Activated B cell treated with CpG ODN at 0.5 μM for 24 hours (primary cell): ENCODE measurements around the gene EEF2K. TPM values are rescaled to one million over a fixed set of nuclear protein-coding genes. Genes with fewer than 3 reads are reported as not detected.
A peak's percentile ranks its signal among the peaks of the same experiment; 100 is the strongest.

Experiments
- ATAC-seq: fragments of 200-7000 bp; cut with Tn5 transposase; one replicate; pipeline ENCODE4 v1.10.0; 2021; ENCODE audit warnings: low read depth, mild to moderate bottlenecking, moderate library complexity
- CTCF ChIA-PET: fragments of 350-600 bp; sonication (Branson Sonifier 250); formaldehyde crosslinking; loops from one replicate; lab custom pipeline; 2021; ENCODE audit warnings: antibody characterized with exemption; lab: Charles Lee
- POLR2A ChIA-PET: fragments of 350-600 bp; sonication (Branson Sonifier 250); formaldehyde crosslinking; loops from one replicate; lab custom pipeline; 2021; ENCODE audit warnings: antibody characterized with exemption; lab: Charles Lee
- DNase-seq: peaks from one replicate; pipeline ENCODE4 v3.0.0; 2022
- H3K27ac Mint-ChIP-seq: one replicate; pipeline ENCODE4 v1.8.0; 2020; ENCODE audit warnings: mixed read lengths
- H3K27me3 Mint-ChIP-seq: one replicate; pipeline ENCODE4 v1.8.0; 2021; ENCODE audit warnings: mixed read lengths
- H3K36me3 Mint-ChIP-seq: one replicate; pipeline ENCODE4 v1.8.0; 2021; ENCODE audit warnings: low read depth, mixed read lengths
- H3K4me1 Mint-ChIP-seq: one replicate; pipeline ENCODE4 v1.8.0; 2021; ENCODE audit warnings: mixed read lengths
- H3K4me3 Mint-ChIP-seq: one replicate; pipeline ENCODE4 v1.8.0; 2020; ENCODE audit warnings: mild to moderate bottlenecking, mixed read lengths
- H3K9me3 Mint-ChIP-seq: one replicate; pipeline ENCODE4 v1.8.0; 2020; ENCODE audit warnings: mixed read lengths
- intact Hi-C: fragments of 100-400 bp; cut with micrococcal nuclease; formaldehyde crosslinking; loops from one replicate; pipeline ENCODE4 v1.15.1; 2024
- total RNA-seq: library from RNA; stranded (reverse); gene quantifications from 2 replicates; pipeline ENCODE4 v1.2.3, GENCODE V29; 2022
- TF ChIP-seq, protein P1 (sequence below): fragments of 200-600 bp; IDR thresholded peaks from one replicate; pipeline ENCODE4 v1.8.0; 2022; ENCODE audit warnings: antibody characterized with exemption, mild to moderate bottlenecking

The EEF2K gene
- 26.5 and 29.7 TPM in 2 replicates for total RNA-seq

DNA sequence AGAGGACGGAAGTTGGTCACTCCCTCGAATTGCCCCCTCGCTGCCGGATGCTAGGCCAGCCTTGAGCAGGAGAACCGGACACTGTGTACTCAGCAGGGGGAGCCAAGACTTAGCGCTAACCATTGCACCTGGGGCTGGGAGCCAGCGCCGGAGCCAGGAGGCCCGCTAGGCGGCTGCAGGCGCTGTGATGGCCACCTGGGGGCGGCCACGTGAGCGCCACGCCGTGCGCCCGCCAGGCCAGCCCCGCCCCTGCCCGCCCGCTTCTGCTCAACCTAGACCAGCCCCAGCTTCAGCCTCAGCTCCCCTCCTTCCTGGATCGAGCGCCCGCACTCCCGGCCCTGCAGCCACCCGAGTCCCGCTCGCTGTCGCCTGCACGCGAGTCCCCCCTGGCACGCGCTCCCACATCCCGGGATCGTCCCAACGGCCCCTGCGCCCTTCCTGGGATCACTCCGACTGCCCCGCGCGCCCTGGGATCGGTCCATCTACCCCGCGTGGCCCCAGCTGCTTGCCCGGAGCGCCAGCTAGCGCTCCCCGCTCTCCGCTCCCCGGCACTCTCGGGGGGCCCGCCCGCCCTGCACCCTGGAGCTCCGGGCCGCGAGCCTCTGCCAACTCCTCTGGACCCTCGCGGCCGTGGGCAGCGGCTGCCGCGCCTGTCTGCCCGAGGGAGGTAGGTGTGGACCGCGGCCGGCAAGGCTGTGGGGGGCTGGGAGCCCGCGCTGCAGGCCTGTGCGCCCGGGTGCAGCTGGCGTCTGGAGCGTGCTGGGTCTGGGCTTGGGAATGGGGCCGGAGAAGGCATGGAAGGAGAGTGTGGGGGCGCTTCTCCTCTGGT, at the start of gene EEF2K:
Gene EEF2K, plus strand, starts transcription at position 266 of the 829 bp plus-strand sequence. CDS start 19,452 bp downstream, outside the sequence.
- Mint-ChIP-seq H3K36me3 (peaks cover 7% of the 10 kb centered on the region), H3K27ac (peak within 1 kb of the TSS; percentile 77), H3K27me3 (no peaks in the 10 kb centered on the region), H3K9me3 (no peaks in the 10 kb centered on the region), H3K4me1 (peaks cover 38% of the 10 kb centered on the region), H3K4me3 (peak within 1 kb of the TSS; percentile 89)
- peak; percentile 75 for DNase-seq
- ATAC-seq: peak; percentile 80
- ChIA-PET POLR2A (interaction anchor here (0.6 to 7.1 kb wide), 7 partner anchors 10 to 252 kb away, joined by 3 to 154 read pairs (median 8); partner anchors contain the start of genes MOSMO, POLR3E and UQCRC2), CTCF (interaction anchor here (1.0 to 3.7 kb wide), 10 partner anchors 11 to 255 kb away, joined by 3 to 24 read pairs (median 6); no protein-coding TSS in a partner anchor)
- TF ChIP-seq, protein P1, sequence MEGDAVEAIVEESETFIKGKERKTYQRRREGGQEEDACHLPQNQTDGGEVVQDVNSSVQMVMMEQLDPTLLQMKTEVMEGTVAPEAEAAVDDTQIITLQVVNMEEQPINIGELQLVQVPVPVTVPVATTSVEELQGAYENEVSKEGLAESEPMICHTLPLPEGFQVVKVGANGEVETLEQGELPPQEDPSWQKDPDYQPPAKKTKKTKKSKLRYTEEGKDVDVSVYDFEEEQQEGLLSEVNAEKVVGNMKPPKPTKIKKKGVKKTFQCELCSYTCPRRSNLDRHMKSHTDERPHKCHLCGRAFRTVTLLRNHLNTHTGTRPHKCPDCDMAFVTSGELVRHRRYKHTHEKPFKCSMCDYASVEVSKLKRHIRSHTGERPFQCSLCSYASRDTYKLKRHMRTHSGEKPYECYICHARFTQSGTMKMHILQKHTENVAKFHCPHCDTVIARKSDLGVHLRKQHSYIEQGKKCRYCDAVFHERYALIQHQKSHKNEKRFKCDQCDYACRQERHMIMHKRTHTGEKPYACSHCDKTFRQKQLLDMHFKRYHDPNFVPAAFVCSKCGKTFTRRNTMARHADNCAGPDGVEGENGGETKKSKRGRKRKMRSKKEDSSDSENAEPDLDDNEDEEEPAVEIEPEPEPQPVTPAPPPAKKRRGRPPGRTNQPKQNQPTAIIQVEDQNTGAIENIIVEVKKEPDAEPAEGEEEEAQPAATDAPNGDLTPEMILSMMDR: peak; percentile 39
- intact Hi-C loops: loop anchor here (1.0 to 5.0 kb wide), 6 partner anchors 10 to 166 kb away; partner anchors contain the start of genes CDR2 and POLR3E

DNA sequence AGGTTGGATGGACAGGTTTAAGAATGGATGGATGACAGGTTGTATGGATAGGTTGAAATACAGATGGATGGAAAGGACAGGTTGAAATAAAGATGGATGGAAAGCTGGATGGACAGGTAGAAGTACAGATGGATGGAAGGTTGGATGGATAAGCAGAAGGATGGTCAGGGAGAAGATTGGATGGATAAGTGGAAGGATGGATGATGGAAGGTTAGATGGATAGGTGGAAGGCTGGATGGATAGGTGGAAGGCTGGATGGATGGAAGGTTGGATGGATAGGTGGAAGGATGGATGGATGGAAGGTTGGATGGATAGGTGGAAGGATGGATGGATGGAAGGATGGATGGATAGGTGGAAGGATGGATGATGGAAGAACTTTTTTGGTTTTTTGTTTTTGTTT, 44.7 kb upstream of the EEF2K start:
- TF ChIP-seq, protein P1: no peak
- H3K9me3 Mint-ChIP-seq: no peaks in the 10 kb centered on the region

DNA sequence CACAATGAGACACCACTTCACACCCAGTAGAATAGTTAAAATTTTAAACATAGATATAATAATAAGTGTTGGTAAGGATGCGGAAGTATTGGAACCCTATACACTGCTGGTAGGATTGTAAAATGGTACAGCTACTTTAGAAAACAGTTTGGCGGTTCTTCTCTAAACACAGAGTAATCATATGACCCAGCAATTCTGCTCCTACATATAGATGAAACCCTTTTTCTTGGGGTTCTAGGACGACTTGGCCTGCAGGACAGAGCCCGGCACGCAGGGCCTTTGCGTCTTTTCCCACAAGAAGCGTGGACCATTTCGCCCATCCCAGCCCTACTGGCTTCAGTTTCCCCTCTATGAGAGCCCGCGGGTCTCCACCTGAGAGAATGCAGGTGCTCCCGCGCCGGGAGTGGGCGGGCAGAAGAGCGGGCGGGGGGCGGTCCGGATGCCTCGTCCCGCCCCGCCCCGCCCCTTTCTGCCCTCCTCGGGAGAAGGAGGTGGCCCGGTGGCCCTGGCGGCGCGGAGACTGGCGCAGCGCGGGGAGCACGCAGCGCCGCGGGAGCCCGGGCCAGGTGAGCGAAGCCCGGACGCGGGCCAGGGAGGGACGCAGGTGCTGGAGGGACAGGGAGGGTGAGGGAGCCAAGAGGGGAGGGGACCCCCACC, 44.0 kb upstream of the EEF2K start, which contains the start of gene SDR42E2:
Gene SDR42E2, plus strand, starts transcription at position 508 of the 657 bp plus-strand sequence. CDS start 3,077 bp downstream, outside the sequence.
- Mint-ChIP-seq H3K4me1 (peaks cover 4% of the 10 kb centered on the region), H3K36me3 (no peaks in the 10 kb centered on the region), H3K9me3 (no peaks in the 10 kb centered on the region), H3K27ac (no peak within 1 kb of the TSS), H3K4me3 (no peak within 1 kb of the TSS), H3K27me3 (peaks cover 24% of the 10 kb centered on the region)
- peak; percentile 31 for ATAC-seq
- intact Hi-C loops: no loop called here
- TF ChIP-seq, protein P1: no peak
- CTCF ChIA-PET: no interaction called here
- POLR2A ChIA-PET: no interaction called here
- DNase-seq: no peak

More for the DNA sequence above, 44.7 kb upstream of the EEF2K start:
- CTCF ChIA-PET: no interaction called here
- Mint-ChIP-seq H3K27ac (no peak overlapping the region), H3K4me3 (no peak overlapping the region), H3K27me3 (peaks cover 24% of the 10 kb centered on the region), H3K4me1 (peaks cover 4% of the 10 kb centered on the region), H3K36me3 (no peaks in the 10 kb centered on the region)
- ATAC-seq (no peak), DNase-seq (no peak)
- POLR2A ChIA-PET: no interaction called here
- intact Hi-C loops: no loop called here

DNA sequence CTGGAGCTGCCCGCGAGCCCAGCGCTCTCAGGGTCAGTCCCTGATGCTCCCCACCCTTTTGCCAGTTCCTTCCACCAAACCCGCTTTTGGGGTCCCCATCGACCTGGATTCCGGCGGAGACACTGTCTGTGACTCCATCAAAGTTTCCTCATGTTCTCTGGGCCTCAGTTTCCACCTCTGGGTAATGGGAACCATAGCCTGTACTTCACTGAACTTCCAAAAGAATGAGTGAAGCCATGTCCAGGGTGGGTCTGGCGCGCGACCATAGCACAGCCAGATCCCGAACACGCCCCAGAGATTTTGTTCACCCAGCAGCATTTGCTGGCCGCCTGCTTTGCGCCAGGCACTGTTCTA, 43.4 kb upstream of the EEF2K start:
- intact Hi-C loops: no loop called here
- no peak for ATAC-seq
- no peak for DNase-seq
- ChIA-PET POLR2A (no interaction called here), CTCF (no interaction called here)
- Mint-ChIP-seq H3K27me3 (peaks cover 24% of the 10 kb centered on the region), H3K4me1 (peaks cover 4% of the 10 kb centered on the region), H3K4me3 (no peak overlapping the region), H3K27ac (no peak overlapping the region), H3K36me3 (no peaks in the 10 kb centered on the region), H3K9me3 (no peaks in the 10 kb centered on the region)
- TF ChIP-seq, protein P1: no peak

DNA sequence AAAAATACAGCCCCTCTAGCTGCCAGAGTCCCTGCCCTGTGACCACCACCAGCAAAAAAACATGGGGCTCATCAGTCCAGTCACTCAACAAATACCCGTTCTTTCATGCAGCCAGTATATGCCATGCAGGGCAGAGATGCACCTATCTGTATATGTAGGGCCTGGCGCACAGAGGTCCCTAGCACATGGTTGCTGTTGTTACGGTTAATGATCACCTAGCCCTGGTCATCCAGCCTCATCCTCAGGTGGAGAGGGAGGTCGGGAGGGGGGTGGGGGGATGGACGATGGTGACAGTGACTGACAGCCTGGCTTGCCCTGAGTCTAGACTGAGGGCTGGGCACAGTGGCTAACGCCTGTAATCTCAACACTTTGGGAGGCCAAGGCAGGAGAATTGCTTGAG, 42.3 kb upstream of the EEF2K start:
- no peaks in the 10 kb centered on the region for H3K9me3 Mint-ChIP-seq
- no peaks in the 10 kb centered on the region for H3K36me3 Mint-ChIP-seq
- H3K4me3 Mint-ChIP-seq: no peak overlapping the region
- ChIA-PET CTCF (no interaction called here), POLR2A (no interaction called here)
- H3K27me3 Mint-ChIP-seq: peaks cover 23% of the 10 kb centered on the region
- no peak for ATAC-seq
- DNase-seq: no peak
- no peak overlapping the region for H3K27ac Mint-ChIP-seq
- TF ChIP-seq, protein P1: no peak
- H3K4me1 Mint-ChIP-seq: peaks cover 4% of the 10 kb centered on the region
- intact Hi-C loops: no loop called here
